HG03432 (cell line): ENCODE data around the gene LHB.
"Not testable (repeated sequence)": the region's sequence is repeated elsewhere in the genome, so short reads cannot be mapped to it uniquely, and the experiment has no call there.

Experiments used
- ATAC-seq: cut with Tn5 transposase; IDR thresholded peaks from one replicate; pipeline ENCODE4 v1.9.1; 2021; ENCODE audit warnings: mild to moderate bottlenecking, moderate library complexity; ENCODE audit not compliant: unreplicated experiment

LHB gene

GRCh38 chr19:49017041-49017665 lies at the start of gene LHB:
LHB (minus strand) TSS chr19:49017091; CDS start chr19:49017081, 10 bp downstream.
- ATAC-seq: no peak

DNA sequence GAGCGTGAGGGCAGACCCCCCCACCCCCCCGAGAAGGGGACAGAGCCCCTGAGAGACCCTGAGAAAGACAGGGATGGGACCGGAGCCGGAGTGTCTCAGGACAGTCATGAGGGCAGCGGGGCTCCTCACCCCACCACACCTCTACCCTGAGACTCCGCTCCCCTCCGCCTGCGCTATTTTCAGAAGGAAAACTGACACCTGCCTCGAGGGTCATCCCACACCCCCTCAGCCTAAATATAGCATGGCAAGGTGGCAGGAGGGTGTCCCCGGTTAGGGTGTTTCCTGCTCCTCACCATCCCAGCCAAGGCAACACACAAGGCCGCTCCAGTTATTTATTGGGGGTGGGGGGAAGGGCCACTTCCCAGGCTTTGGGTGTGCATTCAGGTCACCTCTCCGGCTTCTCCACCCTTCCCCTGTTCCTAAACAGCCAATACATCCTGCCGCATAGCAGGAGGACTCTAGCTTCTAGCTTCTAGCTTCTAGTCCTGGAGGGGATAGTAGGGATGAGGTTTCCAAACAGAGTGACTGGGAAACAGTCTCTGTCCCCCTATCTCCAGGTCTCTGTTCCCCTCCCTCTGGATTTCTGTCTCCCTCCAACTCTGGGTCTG lies 49.1 kb upstream of the LHB start:
- no peak for ATAC-seq

GRCh38 chr19:49064768-49065611 lies 48.1 kb upstream of the LHB start, which contains the start of gene NTF4:
NTF4 (minus strand) TSS chr19:49064818; CDS start chr19:49061997, 2,821 bp downstream.
- no peak for ATAC-seq

DNA sequence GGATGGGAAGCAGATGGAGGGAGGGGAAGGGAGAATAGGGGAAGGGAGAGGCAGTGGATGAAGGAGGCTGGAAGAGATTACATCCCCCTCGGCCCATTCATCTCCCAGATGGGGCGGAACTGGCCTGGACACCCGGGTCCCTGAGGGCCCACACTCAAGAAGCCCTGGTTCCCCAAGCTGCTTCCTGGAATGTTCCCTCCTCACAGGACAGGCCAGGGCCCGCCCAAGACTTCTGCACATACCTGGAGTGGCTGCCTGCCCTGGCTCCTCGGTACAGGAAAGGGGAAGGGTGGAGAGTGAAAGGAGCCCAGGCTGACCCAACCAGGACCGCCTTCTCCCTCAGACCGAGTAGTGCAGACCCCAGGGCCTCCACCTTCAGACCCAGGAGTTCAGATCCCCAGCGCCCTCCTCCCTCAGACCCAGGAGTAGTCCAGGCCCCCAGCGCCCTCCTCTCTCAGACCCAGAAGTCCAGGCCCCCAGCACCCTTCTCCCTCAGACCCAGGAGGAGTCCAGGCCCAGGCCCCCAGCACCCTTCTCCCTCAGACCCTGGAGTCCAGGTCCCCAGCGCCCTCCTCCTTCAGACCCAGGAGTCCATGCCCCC lies 47.2 kb upstream of the LHB start:
- ATAC-seq: no peak

DNA sequence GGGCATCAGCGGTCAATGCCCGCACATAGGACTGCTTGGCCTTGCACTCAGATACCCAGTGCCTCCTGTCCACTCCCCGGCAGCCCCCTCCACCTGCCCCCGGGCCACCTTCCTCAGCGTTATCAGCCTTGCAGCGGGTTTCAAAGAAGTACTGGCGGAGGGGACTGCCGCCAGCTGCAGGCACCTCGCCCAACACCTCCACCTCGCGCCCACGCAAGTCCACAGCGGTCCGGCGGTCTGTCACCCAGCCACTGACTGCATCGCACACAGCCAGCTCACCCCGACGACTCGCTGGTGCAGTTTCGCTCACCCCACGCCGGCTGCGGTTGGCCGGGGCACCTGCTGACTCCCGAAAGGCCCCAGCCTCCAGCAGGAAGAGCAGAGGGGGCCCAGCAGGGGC lies 44.6 kb upstream of the LHB start:
- ATAC-seq: no peak

DNA sequence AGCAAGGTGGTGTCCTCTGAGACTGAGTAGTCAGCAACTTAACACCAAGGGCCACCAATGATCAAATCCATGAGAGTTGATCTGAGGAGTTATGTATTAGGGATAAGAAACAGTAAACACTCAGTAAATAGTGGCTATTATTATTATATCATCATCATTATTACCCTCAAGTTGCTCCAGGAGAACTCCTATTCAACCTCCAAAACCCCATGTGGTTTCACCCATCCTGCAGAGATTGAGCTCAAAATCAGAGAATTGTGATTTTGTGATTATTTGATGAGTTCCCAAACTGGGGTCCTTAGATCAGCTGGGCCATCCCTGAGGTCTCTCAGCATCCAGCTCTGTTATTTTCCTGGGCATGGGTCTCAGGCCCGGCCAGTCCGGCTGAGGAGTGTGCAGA lies 44.1 kb upstream of the LHB start:
- no peak for ATAC-seq

DNA sequence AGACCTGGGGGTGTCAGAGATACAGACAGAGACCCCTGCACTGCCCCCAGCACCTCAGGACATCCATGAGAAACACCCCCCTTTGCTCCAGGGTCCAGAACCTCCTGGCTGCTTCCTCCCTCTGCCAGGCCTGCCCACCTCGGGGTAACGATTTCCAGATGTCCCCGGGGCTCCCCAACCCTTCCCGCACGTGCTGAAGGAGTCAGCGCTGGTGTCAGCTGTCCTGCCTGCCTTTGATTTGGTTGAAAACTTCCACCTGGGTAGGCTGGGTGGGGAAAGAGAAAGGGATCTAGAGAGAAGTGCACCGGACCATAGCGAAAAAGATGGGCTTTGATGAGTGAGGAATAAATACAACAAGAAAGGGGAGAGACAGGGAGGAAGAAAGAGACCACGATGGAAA lies 42.2 kb upstream of the LHB start:
- no peak for ATAC-seq

- ATAC-seq: no peak
Observed at GRCh38 chr19:49058562-49058961, 41.7 kb upstream of the LHB start.

GRCh38 chr19:49057636-49058234 lies 40.8 kb upstream of the LHB start, which contains the start of gene CGB7:
CGB7 (minus strand) TSS chr19:49057749; CDS start chr19:49055375, 2,374 bp downstream.
- no peak for ATAC-seq

- ATAC-seq: not testable (repeated sequence)
Observed at GRCh38 chr19:49056902-49057596, 40.2 kb upstream of the LHB start.

GRCh38 chr19:49056101-49056901 lies 39.4 kb upstream of the LHB start:
- ATAC-seq: no peak

DNA sequence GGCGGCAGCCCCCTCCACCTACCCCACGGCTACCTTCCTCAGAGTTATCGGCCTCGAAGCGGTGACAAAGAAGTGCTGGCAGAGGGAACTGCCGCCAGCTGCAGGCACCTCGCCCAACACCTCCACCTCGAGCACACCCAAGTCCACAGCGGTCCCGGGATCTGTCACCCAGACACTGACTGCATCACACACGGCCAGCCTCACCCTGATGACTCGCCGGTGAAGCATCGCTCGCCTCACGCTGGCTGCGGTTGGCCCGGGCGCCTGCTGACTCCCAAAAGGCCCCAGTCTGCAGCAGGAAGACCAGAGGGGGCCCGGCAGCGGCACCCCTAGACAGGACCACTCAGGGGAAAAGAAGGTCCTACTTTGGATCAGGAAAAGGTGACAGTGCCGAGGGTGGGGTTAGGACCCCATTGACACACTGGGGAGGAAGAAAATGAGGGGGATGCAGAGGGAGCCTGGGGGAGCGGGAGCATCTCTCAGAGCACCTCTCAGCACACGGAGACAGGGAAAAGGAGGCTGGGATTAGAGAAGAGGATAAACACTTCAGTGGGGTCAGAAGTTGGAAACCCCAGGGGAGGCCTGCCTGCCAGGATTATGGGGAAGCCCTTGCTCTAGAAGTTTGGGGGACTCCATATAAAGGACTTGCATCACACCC lies 33.6 kb upstream of the LHB start:
- not testable (repeated sequence) for ATAC-seq

- ATAC-seq: not testable (repeated sequence)
Observed at GRCh38 chr19:49049834-49050233, 32.9 kb upstream of the LHB start.

GRCh38 chr19:49049011-49049410 lies 32.1 kb upstream of the LHB start, which contains the start of gene CGB8:
CGB8 (minus strand) TSS chr19:49049111; CDS start chr19:49048739, 372 bp downstream.
- not testable (repeated sequence) for ATAC-seq

GRCh38 chr19:49043548-49043947 lies 26.7 kb upstream of the LHB start, which contains the start of gene CGB5:
CGB5 (plus strand) TSS chr19:49043848; CDS start chr19:49044210, 362 bp downstream.
- ATAC-seq: not testable (repeated sequence)

- ATAC-seq: not testable (repeated sequence)
Observed at GRCh38 chr19:49042666-49043065, 25.8 kb upstream of the LHB start.

DNA sequence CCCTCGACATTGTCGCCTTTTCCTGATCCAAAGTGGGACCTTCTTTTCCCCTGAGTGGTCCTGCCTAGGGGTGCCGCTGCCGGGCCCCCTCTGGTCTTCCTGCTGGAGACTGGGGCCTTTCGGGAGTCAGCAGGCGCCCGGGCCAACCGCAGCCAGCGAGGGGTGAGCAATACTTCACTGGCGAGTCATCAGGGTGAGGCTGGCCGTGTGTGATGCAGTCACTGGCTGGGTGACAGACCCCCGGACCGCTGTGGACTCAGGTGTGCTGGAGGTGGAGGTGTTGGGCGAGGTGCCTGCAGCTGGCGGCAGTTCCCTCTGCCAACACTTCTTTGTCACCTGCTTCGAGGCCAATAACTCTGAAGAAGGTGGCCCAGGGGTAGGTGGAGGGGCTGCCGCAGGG lies 25.3 kb upstream of the LHB start:
- ATAC-seq: no peak

DNA sequence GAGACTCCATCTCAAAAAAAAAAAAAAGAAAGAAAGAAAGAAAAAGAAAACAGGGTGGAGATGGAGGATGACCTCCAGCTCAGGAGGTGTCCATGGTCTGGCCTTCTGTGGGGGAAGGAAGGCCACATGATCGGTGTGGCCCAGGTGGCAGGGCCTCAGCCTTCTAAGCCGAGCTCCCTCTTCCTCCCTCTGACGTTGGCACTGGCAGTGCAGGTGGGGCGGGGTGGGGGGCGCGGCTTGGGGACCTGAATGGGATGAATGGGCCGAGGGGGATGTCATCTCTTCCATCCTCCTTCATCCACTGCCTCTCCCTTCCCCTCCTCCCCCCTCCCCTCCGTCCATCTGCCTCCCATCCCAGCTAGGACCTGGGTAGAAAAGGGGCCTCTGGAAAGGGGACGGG lies 22.8 kb upstream of the LHB start:
- ATAC-seq: not testable (repeated sequence)
